B cell (primary cell): ENCODE measurements around the gene SEL1L. TPM values are rescaled to one million over a fixed set of nuclear protein-coding genes. Genes with fewer than 3 reads are reported as not detected.
"Not testable (repeated sequence)": the region's sequence is repeated elsewhere in the genome, so short reads cannot be mapped to it uniquely, and the experiment has no call there.

Source experiments
- ATAC-seq: fragments of 200-7000 bp; cut with Tn5 transposase; one replicate; pipeline ENCODE4 v1.10.0; 2021; ENCODE audit warnings: low read depth, mild to moderate bottlenecking, moderate number of reproducible peaks, moderate library complexity
- CTCF ChIA-PET: fragments of 350-600 bp; sonication (Branson Sonifier 250); formaldehyde crosslinking; loops from one replicate; lab custom pipeline; 2021; ENCODE audit warnings: antibody characterized with exemption, inconsistent platforms; lab: Charles Lee
- POLR2A ChIA-PET: fragments of 350-600 bp; sonication (Branson Sonifier 250); formaldehyde crosslinking; loops from one replicate; lab custom pipeline; 2021; ENCODE audit warnings: antibody characterized with exemption; lab: Charles Lee
- DNase-seq: peaks from one replicate; pipeline ENCODE4 v3.0.0; 2013
- H2AFZ ChIP-seq: 2 replicates; pipeline ENCODE4 v1.6.1; 2012; ENCODE audit warnings: mild to moderate bottlenecking, low read depth, low read length; ENCODE audit not compliant: insufficient read depth, poor library complexity, severe bottlenecking
- H3K27ac ChIP-seq, 2 donors: 1 replicate in 1 of 2; 2 replicates in 1 of 2; pipeline ENCODE4 v1.5.1; 2012 to 2013; ENCODE audit warnings: low read length in 2 of 2, mild to moderate bottlenecking in 2 of 2, moderate library complexity in 1 of 2
- H3K27me3 ChIP-seq, 4 experiments: fragments of 200-600 bp in 1 of 4; sonication (generic) in 1 of 4; replicated peaks in 1 of 4; 1 replicate in 2 of 4; 2 replicates in 2 of 4; pipeline versions ENCODE4 v1.6.1 to v1.7.0; 2013 to 2016; ENCODE audit warnings: low read length in 3 of 4, mild to moderate bottlenecking in 2 of 4, mixed read lengths in 1 of 4, moderate library complexity in 1 of 4; ENCODE audit not compliant: insufficient read depth in 4 of 4, control insufficient read depth in 3 of 4; ENCODE audit errors: control extremely low read depth in 1 of 4
- H3K36me3 ChIP-seq, 2 experiments: replicated peaks in 1 of 2; 1 replicate in 1 of 2; 2 replicates in 1 of 2; pipeline versions ENCODE4 v1.6.1 to v1.7.1; 2013; ENCODE audit warnings: low read length in 1 of 2; ENCODE audit not compliant: insufficient read depth in 2 of 2, control insufficient read depth in 1 of 2; ENCODE audit errors: control extremely low read depth in 1 of 2, extremely low read depth in 1 of 2
- H3K4me1 ChIP-seq, 2 donors: fragments of 200-600 bp in 1 of 2; sonication (generic) in 1 of 2; 1 replicate in 1 of 2; 2 replicates in 1 of 2; pipeline versions ENCODE4 v1.5.1 to v1.6.1; 2013 to 2017; ENCODE audit warnings: low read length in 2 of 2; ENCODE audit not compliant: control insufficient read depth in 2 of 2, insufficient read depth in 2 of 2
- H3K4me2 ChIP-seq: replicated peaks from 2 replicates; pipeline ENCODE3; 2012; ENCODE audit warnings: mild to moderate bottlenecking, low read depth, low read length; ENCODE audit not compliant: poor library complexity, severe bottlenecking
- H3K4me3 ChIP-seq, 5 experiments: fragments of 200-600 bp in 1 of 5; sonication (generic) in 1 of 5; 1 replicate in 3 of 5; 2 replicates in 2 of 5; pipeline versions ENCODE4 v1.5.1 to v1.7.0; 2011 to 2016; ENCODE audit warnings: low read length in 4 of 5, mild to moderate bottlenecking in 4 of 5, low read depth in 2 of 5, control low read depth in 1 of 5, moderate library complexity in 1 of 5; ENCODE audit not compliant: insufficient read depth in 1 of 5; ENCODE audit errors: control extremely low read depth in 1 of 5, extremely low read depth in 1 of 5
- H3K79me2 ChIP-seq: fragments of 200-600 bp; sonication (generic); one replicate; pipeline ENCODE4 v1.6.0; 2016; ENCODE audit warnings: low read length; ENCODE audit not compliant: control insufficient read depth, insufficient read depth
- H3K9ac ChIP-seq: fragments of 200-600 bp; sonication (generic); 2 replicates; pipeline ENCODE4 v1.6.1; 2017; ENCODE audit warnings: mild to moderate bottlenecking, low read length, moderate library complexity
- H3K9me3 ChIP-seq, 3 donors: one replicate each; pipeline versions ENCODE4 v1.6.1 to v1.7.1; 2013; ENCODE audit warnings: low read length in 2 of 3; ENCODE audit not compliant: control insufficient read depth in 2 of 3, insufficient read depth in 1 of 3; ENCODE audit errors: control extremely low read depth in 1 of 3
- H4K20me1 ChIP-seq: 2 replicates; pipeline ENCODE4 v1.6.0; 2012; ENCODE audit warnings: mild to moderate bottlenecking, low read length; ENCODE audit not compliant: insufficient read depth, control insufficient read depth, poor library complexity, severe bottlenecking
- H3K27ac Mint-ChIP-seq: one replicate; pipeline ENCODE4 v1.8.0; 2021; ENCODE audit warnings: mixed read lengths
- H3K27me3 Mint-ChIP-seq: one replicate; pipeline ENCODE4 v1.8.0; 2021; ENCODE audit warnings: mixed read lengths
- H3K4me1 Mint-ChIP-seq: one replicate; pipeline ENCODE4 v1.8.0; 2021; ENCODE audit warnings: mixed read lengths
- H3K4me3 Mint-ChIP-seq: one replicate; pipeline ENCODE4 v1.8.0; 2021; ENCODE audit warnings: mixed read lengths
- H3K9me3 Mint-ChIP-seq: one replicate; pipeline ENCODE4 v1.8.0; 2022; ENCODE audit warnings: mixed read lengths; ENCODE audit not compliant: insufficient read depth
- CTCF ChIP-seq: fragments of 200-600 bp; IDR thresholded peaks from one replicate; pipeline ENCODE4 v1.8.0; 2022; ENCODE audit warnings: antibody characterized with exemption, mild to moderate bottlenecking
- EZH2 ChIP-seq: IDR thresholded peaks from 2 replicates; pipeline ENCODE4 v1.6.1; 2012; ENCODE audit warnings: borderline replicate concordance, low read depth, mild to moderate bottlenecking, moderate library complexity, low read length; ENCODE audit not compliant: insufficient read depth, poor library complexity, severe bottlenecking
- WGBS: methylation state at CpG from one replicate; pipeline ENCODE4 v1.1.5; 2013; ENCODE audit warnings: missing lambda C conversion rate; ENCODE audit not compliant: insufficient coverage; 5-methylcytosine and 5-hydroxymethylcytosine counted together
- intact Hi-C: fragments of 100-400 bp; cut with micrococcal nuclease; formaldehyde crosslinking; loops from one replicate; pipeline ENCODE4 v1.10.0; 2022
- polyA plus RNA-seq: library from polyadenylated mRNA; depleted of rRNA; stranded (reverse); fragments of >200 nt; gene quantifications from 2 replicates; pipeline ENCODE4 v1.2.3, GENCODE V29; 2012
- total RNA-seq, 2 donors: library from RNA; stranded (reverse); fragments of 120-200 nt in 1 of 2; gene quantifications; 1 replicate in 1 of 2; 2 replicates in 1 of 2; pipeline versions ENCODE4 v1.2.3 to v1.2.4, GENCODE V29; 2013 to 2022

Gene SEL1L
- total and polyA plus RNA-seq, 2 donors (not counting 1 experiment from before 2014, with no cell fraction given) = 7.3 to 50.0 TPM

- CTCF ChIA-PET = interaction anchor here (1.6 kb wide), 1 partner anchor 10 kb away, joined by 4 read pairs; no protein-coding TSS in a partner anchor
- Mint-ChIP-seq H3K4me1 (peaks cover 26% of the 10 kb centered on the region), H3K9me3 (no peaks in the 10 kb centered on the region), H3K27ac (no peak overlapping the region), H3K27me3 (no peaks in the 10 kb centered on the region), H3K4me3 (no peak overlapping the region)
- POLR2A ChIA-PET = no interaction called here
- DNase-seq (no peak), ATAC-seq (no peak)
- Histone ChIP-seq H3K9me3 (no peaks in the 10 kb centered on the region), H3K4me1 (peaks cover 13 to 20% of the 10 kb centered on the region in 2 donors), H3K4me2 (no peak overlapping the region), H3K27ac (no peak overlapping the region), H2AFZ (no peak overlapping the region), H3K79me2 (no peaks in the 10 kb centered on the region), H3K36me3 (no peaks in the 10 kb centered on the region), H3K27me3 (no peaks in the 10 kb centered on the region), H3K9ac (no peak overlapping the region), H4K20me1 (no peaks in the 10 kb centered on the region), H3K4me3 (no peak overlapping the region)
- WGBS = no CpG with 5 or more reads among the region's 5 CpGs
- intact Hi-C loops = no loop called here
- no peak for TF ChIP-seq EZH2
- no peak for TF ChIP-seq CTCF
Measured at GRCh38 chr14:81466854-81467253, 66.8 kb downstream of the SEL1L start.

DNA sequence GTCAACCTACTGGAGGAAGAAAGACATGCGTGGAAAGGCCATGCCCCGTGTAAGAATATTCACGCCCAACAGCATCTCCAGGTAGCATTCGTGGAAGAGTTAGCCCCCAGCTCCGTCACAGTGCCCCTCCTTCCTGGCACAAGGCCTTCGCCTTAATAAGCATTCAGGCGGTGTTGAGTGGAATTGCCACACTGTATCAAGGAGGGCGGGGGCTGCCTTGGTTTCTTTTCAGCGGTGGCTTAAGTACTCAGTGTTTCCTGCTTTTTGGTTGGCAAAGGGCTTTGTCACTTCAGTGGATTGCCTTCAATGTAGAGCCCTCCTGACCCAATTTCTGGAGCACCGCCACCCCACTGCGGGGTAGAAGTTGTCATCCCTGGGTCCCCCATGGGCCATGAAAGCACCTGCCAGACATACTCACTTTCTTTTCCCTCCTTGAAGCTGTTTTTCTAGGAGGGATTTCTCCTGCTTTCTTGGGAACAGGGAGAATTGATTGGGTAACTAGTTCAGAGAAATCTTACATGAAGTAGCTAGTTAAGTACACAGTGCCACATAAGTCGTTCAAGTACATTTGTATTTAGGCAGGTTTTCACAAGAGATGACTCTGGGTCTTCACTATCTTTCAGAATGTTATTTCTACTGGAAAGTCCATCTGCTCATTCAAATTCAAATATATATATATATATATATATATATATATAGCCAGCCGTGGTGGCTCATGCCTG is 68.0 kb downstream of the SEL1L start:
- Mint-ChIP-seq H3K9me3 (no peaks in the 10 kb centered on the region), H3K4me1 (peaks cover 16% of the 10 kb centered on the region), H3K27ac (no peak overlapping the region), H3K27me3 (no peaks in the 10 kb centered on the region), H3K4me3 (peak overlapping the region; percentile 60)
- POLR2A ChIA-PET = no interaction called here
- H3K9me3 ChIP-seq = no peaks in the 10 kb centered on the region
- intact Hi-C loops = loop anchor here (2.0 kb wide), 1 partner anchor 469 kb away; no protein-coding TSS in a partner anchor
- WGBS = 98% methylated on average over 9 of the region's 13 CpGs
- peaks cover 5 to 13% of the 10 kb centered on the region in 2 donors for H3K4me1 ChIP-seq
- no peak overlapping the region for H2AFZ ChIP-seq
- no peaks in the 10 kb centered on the region for H3K79me2 ChIP-seq
- no peaks in the 10 kb centered on the region for H3K27me3 ChIP-seq
- H3K4me2 ChIP-seq = no peak overlapping the region
- CTCF ChIA-PET = interaction anchor here (0.9 to 3.3 kb wide), 9 partner anchors 12 to 530 kb away, joined by 3 to 26 read pairs (median 4); no protein-coding TSS in a partner anchor
- H3K4me3 ChIP-seq = no peak overlapping the region
- no peak overlapping the region for H3K27ac ChIP-seq
- no peaks in the 10 kb centered on the region for H3K36me3 ChIP-seq
- no peaks in the 10 kb centered on the region for H4K20me1 ChIP-seq
- ATAC-seq = no peak
- H3K9ac ChIP-seq = no peak overlapping the region
- no peak for DNase-seq
- TF ChIP-seq EZH2 (no peak), CTCF (no peak)

- H3K4me1 ChIP-seq, H3K27me3 Mint-ChIP-seq, H3K9me3 Mint-ChIP-seq, H3K4me1 Mint-ChIP-seq, H3K27me3 ChIP-seq, POLR2A ChIA-PET, H3K79me2 ChIP-seq, H3K9me3 ChIP-seq, ATAC-seq, H4K20me1 ChIP-seq, DNase-seq, H3K36me3 ChIP-seq: not testable (repeated sequence)
- Histone ChIP-seq H2AFZ (peak overlapping the region; percentile 98), H3K4me3 (peak overlapping the region; percentile 57 to 73 (median 66)), H3K4me2 (peak overlapping the region; percentile 75), H3K9ac (peak overlapping the region; percentile 88), H3K27ac (peak overlapping the region; percentile 62 to 75)
- intact Hi-C loops = loop anchor here (2.0 kb wide), 1 partner anchor 468 kb away; no protein-coding TSS in a partner anchor
- peak overlapping the region; percentile 80 for H3K27ac Mint-ChIP-seq
- H3K4me3 Mint-ChIP-seq = peak overlapping the region; percentile 90
- CTCF ChIA-PET = interaction anchor here (0.8 to 3.3 kb wide), 23 partner anchors 8 to 529 kb away, joined by 3 to 26 read pairs (median 4); partner anchors contain the start of gene SEL1L
- WGBS = 40% methylated on average over 1 of the region's 11 CpGs
Measured at GRCh38 chr14:81465003-81465392, 68.7 kb downstream of the SEL1L start.
